AG04450 (cell line): Measurements from ENCODE around the gene GCNT4. TPM values are rescaled to one million over a fixed set of nuclear protein-coding genes. Genes with fewer than 3 reads are reported as not detected.
"Not testable (repeated sequence)": the region's sequence is repeated elsewhere in the genome, so short reads cannot be mapped to it uniquely, and the experiment has no call there.

Experiments used
- CTCF ChIA-PET: fragments of 300-600, 350-600 bp; formaldehyde crosslinking; extraction: SDS; loops from one replicate; lab custom pipeline; 2022; ENCODE audit warnings: antibody characterized with exemption, inconsistent platforms; lab: Charles Lee
- POLR2A ChIA-PET: fragments of 350-600 bp; formaldehyde crosslinking; extraction: SDS; loops from one replicate; lab custom pipeline; 2021; ENCODE audit warnings: antibody characterized with exemption, inconsistent platforms; lab: Yijun Ruan, JAX
- DNase-seq: peaks from one replicate; pipeline ENCODE4 v3.0.0-alpha.2; 2011; ENCODE audit warnings: low read depth, low spot score
- H3K27ac ChIP-seq: one replicate; pipeline ENCODE4 v1.5.1; 2012; ENCODE audit warnings: low read depth, low read length, control low read depth
- H3K27me3 ChIP-seq: one replicate; pipeline ENCODE4 v1.6.0; 2012; ENCODE audit warnings: low read length; ENCODE audit not compliant: control insufficient read depth, insufficient read depth
- H3K4me3 ChIP-seq: 2 replicates; pipeline ENCODE4 v1.5.1; 2011; ENCODE audit warnings: mild to moderate bottlenecking, low read depth, low read length, control low read depth
- H3K9me3 ChIP-seq: 2 replicates; pipeline ENCODE4 v1.5.1; 2012; ENCODE audit warnings: low read length; ENCODE audit not compliant: control insufficient read depth, insufficient read depth
- polyA plus RNA-seq: library from polyadenylated mRNA; depleted of rRNA; stranded (reverse); fragments of >200 nt; gene quantifications from 2 replicates; pipeline ENCODE4 v1.2.3, GENCODE V29; 2011
- TF ChIP-seq, protein P1 (sequence below): IDR thresholded peaks from 2 replicates; pipeline ENCODE4 v1.5.1; 2011; ENCODE audit warnings: low read depth, low read length, control low read depth, inconsistent platforms

The GCNT4 gene
- polyA plus RNA-seq, 1 experiment, result 0.77 TPM

DNA sequence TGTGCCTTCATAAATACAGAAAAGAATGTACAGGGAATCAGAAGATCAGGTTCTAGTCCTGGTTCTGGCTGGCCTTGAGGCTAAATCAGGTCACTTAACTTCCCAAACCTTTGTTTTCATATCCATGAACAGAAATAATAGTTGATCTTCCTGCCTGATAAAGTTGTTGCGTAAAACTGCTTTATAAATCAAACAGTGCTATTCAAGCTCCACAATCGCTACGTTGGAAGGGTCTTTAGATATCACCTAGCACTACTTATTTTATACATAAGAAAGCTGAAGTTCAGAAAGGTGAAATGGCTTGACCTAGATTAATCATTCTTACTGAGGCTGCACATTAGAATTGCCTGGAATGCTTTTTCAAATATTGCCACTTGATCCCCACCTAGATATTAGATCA is 36.3 kb upstream of the GCNT4 start:
- POLR2A ChIA-PET, result no interaction called here
- no peak for DNase-seq
- CTCF ChIA-PET, result no interaction called here
- Histone ChIP-seq H3K27me3 (peaks cover 2% of the 10 kb centered on the region), H3K4me3 (no peak overlapping the region), H3K27ac (no peak overlapping the region), H3K9me3 (no peaks in the 10 kb centered on the region)
- TF ChIP-seq, protein P1, sequence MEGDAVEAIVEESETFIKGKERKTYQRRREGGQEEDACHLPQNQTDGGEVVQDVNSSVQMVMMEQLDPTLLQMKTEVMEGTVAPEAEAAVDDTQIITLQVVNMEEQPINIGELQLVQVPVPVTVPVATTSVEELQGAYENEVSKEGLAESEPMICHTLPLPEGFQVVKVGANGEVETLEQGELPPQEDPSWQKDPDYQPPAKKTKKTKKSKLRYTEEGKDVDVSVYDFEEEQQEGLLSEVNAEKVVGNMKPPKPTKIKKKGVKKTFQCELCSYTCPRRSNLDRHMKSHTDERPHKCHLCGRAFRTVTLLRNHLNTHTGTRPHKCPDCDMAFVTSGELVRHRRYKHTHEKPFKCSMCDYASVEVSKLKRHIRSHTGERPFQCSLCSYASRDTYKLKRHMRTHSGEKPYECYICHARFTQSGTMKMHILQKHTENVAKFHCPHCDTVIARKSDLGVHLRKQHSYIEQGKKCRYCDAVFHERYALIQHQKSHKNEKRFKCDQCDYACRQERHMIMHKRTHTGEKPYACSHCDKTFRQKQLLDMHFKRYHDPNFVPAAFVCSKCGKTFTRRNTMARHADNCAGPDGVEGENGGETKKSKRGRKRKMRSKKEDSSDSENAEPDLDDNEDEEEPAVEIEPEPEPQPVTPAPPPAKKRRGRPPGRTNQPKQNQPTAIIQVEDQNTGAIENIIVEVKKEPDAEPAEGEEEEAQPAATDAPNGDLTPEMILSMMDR, result no peak

DNA sequence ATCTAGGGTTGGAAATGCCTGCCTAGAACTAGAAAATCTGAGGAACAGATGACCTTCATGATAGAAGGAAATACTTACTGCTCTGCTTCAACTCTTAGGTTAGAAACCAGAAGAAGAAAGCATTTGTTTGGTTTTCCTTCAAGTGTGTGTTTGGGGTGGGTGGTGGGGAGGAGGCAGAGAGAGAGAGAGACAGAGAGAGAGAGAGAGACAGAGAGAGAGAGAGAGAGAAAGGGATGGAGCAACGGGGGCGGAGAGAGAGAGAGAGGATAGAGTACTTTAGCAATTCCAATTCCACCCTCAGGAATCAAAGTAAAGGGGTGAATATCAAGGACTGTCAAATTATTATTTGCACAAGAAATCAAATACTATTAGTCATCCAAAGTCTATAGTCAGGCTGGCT is 29.2 kb upstream of the GCNT4 start:
- no peaks in the 10 kb centered on the region for H3K27me3 ChIP-seq
- no peak overlapping the region for H3K4me3 ChIP-seq
- CTCF ChIA-PET, result interaction anchor here (1.1 kb wide), 1 partner anchor 32 kb away, joined by 3 read pairs; no protein-coding TSS in a partner anchor
- POLR2A ChIA-PET, result no interaction called here
- TF ChIP-seq, protein P1, result no peak
- H3K27ac ChIP-seq, result no peak overlapping the region
- H3K9me3 ChIP-seq, result no peaks in the 10 kb centered on the region
- no peak for DNase-seq

DNA sequence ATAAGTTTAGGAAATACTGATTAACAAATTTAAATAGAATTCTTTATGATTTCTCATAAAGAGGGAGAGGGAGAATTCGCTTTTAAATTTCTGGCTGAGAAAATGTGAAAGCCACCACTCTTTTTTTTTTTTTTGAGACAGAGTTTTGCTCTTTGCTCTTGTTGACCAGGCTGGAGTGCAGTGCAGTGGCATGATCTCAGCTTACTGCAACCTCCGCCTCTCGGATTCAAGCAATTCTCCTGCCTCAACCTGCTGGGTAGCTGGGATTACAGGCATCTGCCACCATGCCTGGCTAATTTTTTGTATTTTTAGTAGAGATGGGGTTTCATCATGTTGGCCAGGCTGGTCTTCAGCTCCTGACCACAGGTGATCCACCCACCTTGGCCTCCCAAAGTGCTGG is 27.0 kb upstream of the GCNT4 start:
- CTCF ChIA-PET, H3K27ac ChIP-seq, H3K9me3 ChIP-seq, DNase-seq, H3K4me3 ChIP-seq, POLR2A ChIA-PET, H3K27me3 ChIP-seq: not testable (repeated sequence)

DNA sequence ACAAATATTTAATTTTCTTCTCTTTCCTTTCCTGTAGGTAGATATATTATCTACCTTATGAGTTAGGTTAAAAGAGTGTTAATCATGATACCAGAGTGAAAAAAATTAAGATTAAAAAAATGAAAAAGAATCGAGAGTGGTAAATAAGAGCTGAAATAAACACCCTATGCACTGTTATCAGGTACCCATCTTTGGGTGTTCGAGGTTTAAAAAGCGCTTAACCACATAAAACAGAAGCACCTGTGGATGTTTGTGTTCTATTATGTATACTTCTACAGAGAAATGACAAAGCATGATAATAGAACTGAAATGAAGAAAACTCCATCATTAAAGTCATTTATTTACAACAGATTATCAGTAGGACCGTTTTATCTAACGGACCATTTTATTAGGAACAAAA is 25.7 kb upstream of the GCNT4 start:
- H3K4me3 ChIP-seq, result no peak overlapping the region
- TF ChIP-seq, protein P1, result no peak
- no peak overlapping the region for H3K27ac ChIP-seq
- H3K27me3 ChIP-seq, result peaks cover 3% of the 10 kb centered on the region
- POLR2A ChIA-PET, result no interaction called here
- H3K9me3 ChIP-seq, result no peaks in the 10 kb centered on the region
- CTCF ChIA-PET, result no interaction called here
- no peak for DNase-seq

DNA sequence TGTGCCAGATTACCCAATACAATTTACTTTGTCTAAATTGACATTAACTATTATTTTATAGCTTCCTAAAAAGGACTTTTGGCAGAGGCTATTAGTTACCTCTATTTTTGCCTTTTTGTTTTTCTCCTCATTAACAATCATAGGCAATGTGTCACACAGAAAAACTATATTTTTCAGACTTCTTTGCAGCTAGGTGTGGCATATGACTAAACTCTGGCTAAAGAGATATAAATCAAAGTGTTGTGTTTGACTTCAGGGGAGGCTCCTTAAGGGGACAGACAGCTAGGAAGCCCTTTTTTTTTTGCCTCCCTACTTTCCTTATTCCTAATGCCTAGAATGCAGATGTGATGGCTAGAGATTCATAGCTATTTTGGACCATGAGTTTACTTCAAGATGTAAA is 19.7 kb upstream of the GCNT4 start:
- POLR2A ChIA-PET, result no interaction called here
- Histone ChIP-seq H3K27ac (no peak overlapping the region), H3K4me3 (no peak overlapping the region), H3K9me3 (no peaks in the 10 kb centered on the region), H3K27me3 (peaks cover 3% of the 10 kb centered on the region)
- CTCF ChIA-PET, result interaction anchor here (0.8 kb wide), 1 partner anchor 22 kb away, joined by 3 read pairs; no protein-coding TSS in a partner anchor
- TF ChIP-seq, protein P1, result no peak
- no peak for DNase-seq
